Measurements from ENCODE around the gene COMT.

COMT gene

DNA sequence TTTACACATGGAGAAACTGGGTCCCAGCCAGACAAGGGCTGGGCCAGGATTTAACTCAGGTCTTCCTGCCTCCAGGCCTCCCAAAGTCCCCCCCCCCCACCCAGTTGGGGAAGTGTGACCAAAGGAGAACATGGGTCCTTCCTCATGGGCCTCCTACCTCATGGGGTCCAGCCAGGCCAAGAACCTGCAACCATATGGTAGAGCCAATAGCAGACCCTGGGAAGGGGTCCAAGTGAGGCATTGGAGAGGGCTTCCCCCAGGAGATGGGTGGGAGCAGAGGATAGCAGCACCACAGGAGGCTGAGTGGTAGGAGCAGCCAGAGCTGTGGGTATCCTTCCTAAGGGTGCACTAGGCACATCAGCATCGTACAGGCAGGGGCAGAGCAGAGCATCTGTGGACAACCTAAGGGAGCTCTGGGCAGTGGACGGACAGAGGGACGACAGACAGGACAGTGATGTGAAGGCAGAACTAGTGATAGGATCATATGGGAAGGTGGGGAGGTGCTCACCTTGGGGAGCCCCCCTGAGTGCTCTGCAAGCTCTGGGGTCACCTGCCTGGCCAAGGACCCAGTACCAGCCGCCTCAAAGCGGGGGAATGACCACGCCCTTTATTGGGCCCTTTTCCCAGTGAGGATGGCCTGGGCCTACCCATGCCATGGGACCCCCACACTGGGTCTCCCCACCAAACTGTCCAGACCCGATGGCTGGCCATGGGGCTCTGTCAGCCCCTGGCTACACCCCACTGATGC is 70.6 kb downstream of the COMT start:
- no peak for DNase-seq (ENCODE audit: low read depth)

DNA sequence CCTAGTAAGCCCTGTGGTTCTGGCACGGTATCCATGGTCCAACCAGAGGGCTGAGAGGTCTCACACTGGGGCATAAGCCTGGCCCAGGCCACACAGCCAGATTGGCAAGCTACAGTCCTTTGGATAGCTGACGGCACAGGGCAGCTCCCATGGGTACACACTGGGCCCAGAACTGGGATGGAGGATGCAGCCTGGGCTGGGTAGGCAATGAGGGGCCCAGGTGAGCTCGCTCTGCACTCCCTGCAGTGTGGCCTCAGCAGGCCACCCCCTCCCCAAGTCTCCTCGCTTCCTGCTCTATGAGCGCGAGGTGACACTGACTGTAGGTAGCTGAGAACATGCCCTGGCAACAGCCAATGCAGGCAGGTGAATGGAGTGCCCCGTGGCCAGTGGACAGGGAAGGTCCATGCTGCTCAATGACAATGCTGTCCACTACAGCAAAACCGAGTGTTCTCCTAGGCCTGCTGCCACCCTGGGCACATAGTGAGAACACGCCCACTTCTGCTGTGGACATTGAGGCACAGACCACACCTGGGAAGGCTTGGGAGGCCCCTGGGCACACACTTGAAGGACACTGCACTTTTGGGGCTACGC is 71.3 kb downstream of the COMT start:
- no peak for DNase-seq (ENCODE audit: low read depth)

DNA sequence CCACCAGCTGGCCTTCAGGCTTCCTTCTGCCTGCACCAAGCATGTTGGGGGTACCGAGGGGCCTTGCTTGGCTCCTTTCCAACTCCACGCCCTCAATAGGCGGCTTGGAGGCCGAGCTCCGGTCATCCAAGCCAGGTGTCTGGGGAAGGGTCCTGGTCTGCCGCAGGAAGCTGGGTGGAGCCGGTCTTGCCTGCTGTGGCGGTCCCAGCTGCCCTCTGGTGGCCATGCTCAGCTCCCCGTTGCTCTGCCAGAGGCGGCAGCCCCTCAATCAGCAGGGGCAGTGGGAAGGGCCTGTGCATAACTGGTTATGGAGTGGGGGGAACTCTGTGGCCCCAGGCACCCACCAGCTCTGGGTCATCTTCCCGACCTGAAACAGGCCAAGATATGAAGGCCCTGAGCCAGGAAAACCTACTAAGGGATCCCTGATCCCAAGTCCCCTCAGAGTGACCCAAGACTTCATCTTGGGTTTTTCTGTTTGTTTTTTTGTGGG is 71.9 kb downstream of the COMT start:
- no peak for DNase-seq (ENCODE audit: low read depth)

DNA sequence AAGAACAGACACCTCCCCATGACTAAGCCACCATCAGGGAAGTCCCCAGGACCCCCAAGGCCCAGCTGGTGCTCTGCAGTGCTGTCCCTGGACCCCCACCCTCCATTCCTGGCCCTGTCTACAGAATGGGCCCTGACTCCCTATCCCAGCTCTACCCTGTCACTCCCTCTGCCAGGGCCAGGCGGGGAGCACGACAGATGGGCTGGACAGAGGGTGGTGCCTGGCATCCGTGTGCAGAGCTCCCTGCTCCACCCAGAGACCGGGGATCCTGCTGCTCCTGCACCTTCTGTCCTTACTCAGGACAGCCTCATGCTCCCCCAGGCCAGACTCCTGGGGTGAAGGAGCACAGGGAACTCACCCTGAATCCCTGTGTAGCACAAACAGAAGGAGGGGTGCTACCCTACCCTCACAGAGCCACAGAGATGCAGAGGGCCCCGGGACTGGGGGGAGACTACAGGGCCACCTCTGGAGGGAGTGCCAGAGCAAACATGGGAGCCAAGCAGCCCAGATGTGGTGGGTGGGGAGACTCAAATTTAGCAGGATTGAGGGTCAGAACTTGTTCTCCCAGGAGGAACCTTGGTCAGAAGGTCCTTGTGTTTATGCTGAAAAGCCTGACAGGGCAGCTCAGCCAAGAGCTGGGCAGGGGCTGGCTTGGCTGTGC is 73.1 kb downstream of the COMT start:
- DNase-seq (ENCODE audit: low read depth): no peak

DNA sequence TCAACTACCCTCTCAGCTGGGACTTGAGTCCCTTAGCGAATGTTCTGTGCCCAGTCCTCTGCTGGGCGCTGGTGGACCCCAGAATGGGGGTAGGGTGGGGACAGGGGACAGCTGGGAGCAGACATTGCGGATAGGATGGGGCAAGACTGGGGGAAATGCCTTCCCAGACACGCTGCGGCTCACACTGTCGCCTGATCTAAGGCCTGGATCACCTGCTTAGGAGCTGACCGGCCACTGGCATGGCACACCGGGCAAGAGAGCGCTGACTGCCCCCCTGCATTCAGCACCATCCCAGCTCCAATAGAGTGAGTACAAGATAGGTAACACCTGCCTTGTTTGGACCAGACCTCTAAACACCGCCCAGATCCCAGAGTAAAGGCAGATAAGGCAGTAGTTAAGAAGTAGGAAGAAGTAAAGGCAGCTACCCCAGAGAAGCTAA is 73.6 kb downstream of the COMT start:
- DNase-seq (ENCODE audit: low read depth): no peak

DNA sequence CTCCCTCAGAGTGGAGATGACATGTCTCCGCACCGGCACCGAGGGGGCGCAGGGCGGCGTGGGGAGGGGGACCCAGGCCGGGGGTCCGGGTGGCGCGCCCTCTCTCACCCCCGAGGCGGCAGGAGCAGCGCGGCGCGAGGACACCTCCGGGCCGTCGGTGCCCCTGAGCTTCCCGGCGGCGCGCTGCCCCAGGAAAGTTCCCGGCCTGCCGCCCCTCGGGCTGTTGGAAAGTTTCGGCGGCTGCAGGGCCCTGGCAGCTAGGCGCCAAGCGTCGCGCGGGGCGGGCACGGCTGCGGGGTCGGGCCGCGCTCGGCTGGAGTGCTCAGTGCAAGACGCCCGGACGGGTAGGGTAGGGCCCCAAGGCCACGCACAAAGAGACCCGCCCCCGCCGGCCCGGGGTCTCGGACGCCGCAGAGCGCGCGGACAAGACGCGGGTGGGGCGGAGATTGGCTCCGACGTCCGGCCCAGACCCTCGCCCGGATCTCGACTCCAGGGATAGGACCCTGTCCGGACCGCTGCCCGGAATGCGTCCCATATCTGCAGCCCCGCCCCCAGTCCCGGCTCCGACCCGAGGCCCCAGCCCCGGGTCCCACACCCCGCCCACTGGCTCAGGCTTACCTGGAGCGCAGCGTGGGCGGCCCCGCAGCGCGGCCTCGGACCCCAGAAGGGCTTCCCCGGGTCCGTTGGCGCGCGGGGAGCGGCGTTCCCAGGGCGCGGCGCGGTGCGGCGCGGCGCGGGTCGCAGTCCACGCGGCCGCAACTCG is 74.6 kb downstream of the COMT start:
- DNase-seq (ENCODE audit: low read depth): no peak

DNA sequence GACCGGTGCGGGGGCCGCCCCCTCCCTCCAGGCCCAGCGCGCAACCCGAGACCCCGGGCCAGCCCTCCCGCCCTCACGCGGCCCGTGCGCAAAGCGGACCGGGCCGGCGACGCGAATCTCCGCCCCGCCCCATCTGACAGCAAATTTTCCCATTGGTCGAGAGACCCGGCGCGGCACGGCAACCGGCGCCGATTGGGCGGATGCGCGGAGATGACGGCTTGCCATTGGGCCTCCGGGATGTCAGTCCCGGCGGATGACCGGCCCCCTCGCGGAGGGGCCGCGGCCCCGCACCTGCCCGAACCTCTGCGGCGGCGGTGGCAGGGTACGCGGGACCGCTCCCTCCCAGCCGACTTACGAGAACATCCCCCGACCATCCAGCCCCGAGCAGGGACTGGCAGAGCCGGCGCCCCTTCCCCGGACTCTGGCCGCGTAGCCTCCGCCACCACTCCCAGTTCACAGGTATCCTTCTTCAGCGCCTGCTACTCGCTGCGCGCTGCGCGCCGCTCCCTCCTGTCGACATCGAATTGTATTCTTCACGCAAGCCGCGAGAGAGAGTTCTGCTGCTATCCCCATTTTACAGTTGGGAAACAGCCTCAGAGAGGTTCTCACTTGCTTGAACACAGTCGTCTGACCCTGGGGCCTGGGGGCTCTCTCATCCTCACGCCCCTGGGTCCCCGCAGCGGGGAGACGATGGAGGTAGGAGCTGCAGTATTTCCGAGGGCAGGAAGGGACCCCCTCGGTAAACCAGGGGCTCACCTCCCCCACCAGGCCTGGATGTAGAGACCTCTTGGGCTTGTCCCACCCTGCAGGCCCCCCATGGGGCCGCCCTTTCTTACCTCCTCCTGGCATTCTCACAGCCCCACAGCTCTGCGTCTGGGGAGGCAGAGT is 75.4 kb downstream of the COMT start, which contains the start of gene ARVCF:
TSS of gene ARVCF (minus strand) at position 90 of the 888 bp plus-strand sequence. CDS start 26,029 bp downstream, outside the sequence.
- DNase-seq (ENCODE audit: low read depth): peak; percentile 60

DNA sequence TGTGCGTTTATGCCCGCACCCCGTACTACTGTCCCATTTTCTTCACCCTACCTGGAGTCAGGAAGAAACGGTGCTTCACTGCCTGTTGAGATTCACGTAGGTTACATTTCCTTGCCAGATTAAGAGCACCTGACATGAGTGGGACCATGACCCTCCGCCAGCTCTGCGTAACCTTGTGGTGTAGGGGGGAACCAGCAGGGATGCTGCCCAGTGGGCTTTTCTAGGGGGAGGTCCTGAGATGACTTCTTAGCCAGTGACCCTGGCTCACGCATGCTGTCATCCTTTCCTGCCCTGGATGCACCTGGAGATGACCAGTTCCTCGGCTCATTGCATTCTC is 76.0 kb downstream of the COMT start:
- DNase-seq (ENCODE audit: low read depth): no peak

DNA sequence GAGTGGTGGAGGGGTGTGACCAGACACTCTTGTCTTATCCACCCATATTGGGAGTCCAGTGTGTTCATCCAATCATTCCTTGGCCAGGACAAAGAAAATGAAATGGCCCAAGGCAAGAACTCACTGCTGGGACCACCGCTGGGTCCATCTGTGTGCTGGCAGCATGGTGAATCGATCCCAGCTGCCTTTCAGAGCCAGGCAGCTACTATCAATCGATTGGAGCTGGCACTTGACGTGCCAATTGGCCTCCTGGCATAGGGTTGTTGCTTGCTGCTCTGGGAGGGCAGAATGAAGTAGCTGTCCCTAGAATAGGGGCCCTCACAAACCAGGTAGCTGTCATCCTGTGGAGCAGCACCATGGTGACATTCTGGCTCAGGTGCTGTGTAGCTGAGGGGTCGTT is 76.4 kb downstream of the COMT start:
- DNase-seq (ENCODE audit: low read depth): no peak
